OCI-M2 (cell line): ENCODE measurements around the gene HOTAIR.
A peak's percentile ranks its signal among the peaks of the same experiment; 100 is the strongest.

Source experiments
- DNase-seq: peaks from one replicate; lab custom pipeline; 2025; ENCODE audit not compliant: unreplicated experiment; lab: John Stamatoyannopoulos, UW

Gene HOTAIR

DNA sequence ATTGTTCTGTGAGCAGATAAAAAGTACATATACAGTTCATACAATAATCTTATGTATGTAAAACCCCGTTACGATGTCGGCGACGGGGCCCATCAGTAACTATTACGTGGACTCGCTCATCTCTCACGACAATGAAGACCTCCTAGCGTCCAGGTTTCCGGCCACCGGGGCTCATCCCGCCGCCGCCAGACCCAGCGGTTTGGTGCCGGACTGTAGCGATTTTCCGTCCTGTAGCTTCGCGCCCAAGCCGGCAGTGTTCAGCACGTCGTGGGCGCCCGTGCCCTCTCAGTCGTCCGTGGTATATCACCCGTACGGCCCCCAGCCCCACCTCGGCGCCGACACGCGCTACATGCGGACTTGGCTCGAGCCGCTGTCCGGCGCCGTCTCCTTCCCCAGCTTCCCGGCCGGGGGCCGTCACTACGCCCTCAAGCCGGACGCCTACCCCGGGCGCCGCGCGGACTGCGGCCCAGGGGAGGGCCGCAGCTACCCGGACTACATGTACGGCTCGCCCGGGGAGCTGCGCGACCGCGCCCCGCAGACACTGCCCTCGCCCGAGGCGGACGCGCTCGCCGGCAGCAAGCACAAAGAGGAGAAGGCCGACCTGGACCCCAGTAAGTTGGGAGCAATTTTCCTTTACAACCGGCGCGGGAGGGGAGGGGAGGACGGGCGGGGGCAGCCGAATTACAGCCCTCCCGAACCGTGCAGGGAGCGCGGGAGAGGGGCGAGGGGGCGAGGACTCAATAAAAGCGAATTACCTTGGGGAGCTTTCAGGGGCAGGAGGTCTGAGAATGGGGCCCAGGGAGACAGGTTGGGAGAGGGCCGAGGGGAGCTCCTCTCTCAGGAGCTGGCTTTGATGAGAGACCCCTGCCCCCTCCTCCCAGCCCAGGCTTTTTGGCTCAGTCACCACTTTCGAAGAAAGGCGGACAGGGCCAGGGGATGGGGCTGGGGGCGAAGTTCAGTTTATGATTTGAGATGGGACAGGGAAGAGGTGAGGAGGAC lies 25.7 kb upstream of the HOTAIR start, which contains the start of gene HOXC9:
TSS of gene HOXC9 (plus strand) at position 46 of the 999 bp plus-strand sequence. CDS start at position 74, 28 bp downstream.
- no peak for DNase-seq

DNA sequence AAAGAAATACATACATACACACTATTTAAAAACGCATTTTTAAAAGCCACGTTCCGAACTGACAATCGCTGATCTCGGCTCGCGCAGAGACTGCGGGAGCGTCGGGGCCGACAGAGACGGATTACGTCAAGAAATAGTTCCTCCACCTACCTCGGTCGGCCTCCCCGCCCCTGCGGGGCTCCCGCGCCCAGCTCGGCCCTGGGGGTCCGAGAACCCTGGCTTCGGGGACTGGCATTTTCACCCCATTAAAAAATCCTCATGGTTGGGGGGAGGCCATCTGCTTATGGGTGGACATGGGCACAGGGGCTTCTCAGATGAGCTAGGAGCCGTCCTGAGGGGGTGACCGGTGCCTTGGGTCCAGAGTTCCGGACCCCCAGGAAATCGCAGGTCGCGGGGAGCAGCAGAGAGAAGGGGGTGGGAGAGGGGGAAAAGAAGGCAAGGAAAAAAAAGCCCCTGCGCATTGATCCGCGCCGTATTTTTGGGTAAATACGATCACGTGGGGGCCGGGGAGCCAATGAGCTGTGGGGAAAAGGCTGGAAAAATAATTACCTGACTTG lies 24.9 kb upstream of the HOTAIR start:
- no peak for DNase-seq

DNA sequence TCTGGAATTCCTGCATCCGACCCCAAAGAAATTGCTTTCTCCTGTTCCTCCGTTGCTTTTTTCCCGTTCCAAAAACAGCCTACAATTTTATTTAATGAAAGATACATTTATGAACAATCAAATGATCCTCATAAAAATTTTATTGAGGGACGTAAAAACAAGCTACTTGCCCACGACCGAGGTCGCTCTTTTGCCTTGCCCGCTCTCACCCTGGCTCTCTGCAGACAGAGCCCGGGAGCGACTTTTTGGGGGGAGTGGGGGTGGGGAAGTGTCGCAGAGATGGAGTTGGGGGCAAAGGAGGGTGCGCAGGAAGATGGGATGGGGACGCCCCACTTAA lies 24.1 kb upstream of the HOTAIR start:
- DNase-seq, result no peak

DNA sequence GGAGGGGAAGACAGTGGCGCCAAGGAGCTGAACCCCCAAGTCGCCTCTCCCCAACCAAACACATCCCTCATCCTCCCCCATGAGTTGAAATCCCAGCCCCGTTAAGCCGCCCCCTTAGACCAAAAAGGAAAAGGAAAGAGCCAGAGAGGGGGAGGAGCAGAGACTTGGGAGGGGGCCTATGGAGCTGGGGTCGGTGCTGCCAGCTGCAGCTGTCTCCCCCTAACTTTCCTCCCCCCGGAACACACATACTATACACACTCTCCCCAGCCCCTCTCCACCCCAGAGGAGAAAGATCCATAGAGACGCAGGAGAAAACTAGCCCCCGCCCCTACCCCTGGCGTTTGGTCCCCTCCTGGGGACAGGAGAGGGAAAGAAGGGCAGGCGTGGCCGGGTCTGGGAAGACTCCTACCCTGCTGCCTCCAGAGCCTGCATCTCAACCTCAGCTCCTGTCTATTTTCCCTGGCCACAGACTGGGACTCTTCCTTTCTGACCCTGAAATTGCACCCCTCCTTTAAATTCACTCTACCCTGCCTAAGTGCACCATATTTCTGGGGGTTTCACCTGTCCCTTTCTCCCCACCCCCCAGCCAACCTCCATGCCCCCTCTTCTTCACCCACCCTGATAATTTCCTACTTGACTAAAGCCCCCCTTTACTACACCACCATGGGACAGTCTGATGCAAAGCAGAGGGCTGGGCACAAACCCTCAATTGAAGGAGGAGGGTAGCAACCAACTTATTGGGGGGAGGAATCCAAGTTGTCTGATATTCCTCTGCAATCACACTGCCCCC lies 23.6 kb upstream of the HOTAIR start:
- DNase-seq, result no peak

DNA sequence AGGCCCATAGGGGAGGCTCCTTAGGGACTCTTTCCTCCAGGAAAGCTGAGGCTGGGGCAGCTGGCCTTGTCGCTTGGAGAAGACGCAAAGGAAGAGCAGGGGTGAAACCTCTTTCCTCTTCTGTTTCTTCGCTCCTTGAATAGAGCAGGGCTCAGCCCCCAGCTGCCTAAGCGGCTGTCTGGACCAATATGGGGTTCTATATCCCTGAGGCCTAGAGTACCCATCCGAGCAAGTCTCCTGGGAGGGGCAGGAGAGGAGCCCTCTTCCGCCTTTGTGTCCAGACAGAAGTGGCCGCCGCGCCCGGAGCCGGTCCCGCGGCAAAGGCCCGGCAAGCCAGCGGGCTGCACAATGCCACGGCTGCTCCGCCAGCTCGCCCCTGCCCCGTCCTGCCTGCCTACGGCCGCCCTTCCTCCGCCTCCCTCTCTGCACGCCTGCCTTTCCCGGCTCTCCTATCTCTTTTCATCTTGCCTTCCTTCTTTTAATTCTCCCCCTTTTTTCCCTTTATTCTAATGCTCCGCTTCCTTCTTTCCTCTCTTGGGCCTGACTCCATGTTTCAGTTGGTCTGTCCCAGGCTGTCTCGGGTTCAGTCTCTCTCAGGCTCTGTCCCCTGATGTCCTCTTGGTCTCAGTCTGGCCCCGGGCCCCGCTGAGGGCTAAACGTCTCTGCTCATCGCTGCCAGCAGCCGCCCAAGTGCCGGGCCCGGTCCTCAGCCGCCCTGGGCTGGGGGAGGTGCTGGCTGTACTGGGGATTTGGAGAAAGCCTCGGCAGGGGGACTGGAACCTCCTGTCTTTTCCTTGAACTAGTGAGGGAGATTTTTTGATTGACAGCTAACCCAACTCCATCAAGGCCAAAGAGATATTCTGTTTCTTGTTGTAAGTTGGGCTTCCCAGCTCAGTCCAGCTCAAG lies 22.7 kb upstream of the HOTAIR start:
- no peak for DNase-seq

DNA sequence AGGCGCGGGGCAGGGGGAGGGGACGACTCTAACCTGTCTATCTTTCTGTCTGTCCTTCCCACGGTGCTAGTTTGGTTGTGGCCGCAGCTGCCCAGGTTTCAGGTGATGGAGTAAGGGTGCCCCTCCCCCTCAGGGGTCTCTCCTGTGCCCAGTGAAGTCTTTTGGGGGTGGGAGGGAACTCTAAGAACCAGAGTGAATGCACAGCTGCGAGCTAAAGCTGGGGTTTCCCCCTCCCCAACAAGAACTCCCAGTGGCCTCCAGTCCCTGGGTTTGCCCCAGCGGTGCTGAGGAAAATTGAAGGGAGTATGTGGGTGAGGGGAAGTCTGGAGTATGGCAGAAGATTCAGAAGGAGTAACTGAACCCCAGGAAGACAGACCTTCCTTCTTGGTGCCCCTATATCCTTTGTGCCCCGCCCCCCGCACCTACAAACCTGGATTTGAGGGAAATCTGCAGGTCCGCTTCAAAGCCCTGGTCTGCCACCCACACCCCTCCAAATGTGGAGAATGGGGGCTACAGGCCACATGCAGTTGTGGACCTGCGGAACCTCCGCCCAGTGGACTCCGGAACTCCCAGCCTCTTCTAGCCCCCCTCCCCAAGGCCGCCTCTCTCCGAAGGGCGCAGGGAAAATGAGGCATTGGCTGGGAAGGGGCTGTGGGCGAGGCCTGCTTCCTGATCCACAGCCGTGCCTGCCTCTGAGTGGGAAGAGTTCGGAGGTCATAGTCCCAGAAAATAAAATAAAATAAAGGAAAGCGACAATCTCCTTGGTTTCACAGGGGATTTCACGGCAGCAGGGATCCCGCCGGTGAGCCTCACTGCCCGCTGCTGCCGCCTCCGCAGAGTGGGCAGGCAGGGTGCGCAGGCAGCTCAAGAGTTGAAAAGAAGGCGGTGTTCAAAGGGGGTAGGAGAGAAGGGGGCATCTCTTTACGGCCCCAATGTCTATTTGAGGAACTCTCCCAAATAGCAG lies 21.8 kb upstream of the HOTAIR start:
- no peak for DNase-seq

DNA sequence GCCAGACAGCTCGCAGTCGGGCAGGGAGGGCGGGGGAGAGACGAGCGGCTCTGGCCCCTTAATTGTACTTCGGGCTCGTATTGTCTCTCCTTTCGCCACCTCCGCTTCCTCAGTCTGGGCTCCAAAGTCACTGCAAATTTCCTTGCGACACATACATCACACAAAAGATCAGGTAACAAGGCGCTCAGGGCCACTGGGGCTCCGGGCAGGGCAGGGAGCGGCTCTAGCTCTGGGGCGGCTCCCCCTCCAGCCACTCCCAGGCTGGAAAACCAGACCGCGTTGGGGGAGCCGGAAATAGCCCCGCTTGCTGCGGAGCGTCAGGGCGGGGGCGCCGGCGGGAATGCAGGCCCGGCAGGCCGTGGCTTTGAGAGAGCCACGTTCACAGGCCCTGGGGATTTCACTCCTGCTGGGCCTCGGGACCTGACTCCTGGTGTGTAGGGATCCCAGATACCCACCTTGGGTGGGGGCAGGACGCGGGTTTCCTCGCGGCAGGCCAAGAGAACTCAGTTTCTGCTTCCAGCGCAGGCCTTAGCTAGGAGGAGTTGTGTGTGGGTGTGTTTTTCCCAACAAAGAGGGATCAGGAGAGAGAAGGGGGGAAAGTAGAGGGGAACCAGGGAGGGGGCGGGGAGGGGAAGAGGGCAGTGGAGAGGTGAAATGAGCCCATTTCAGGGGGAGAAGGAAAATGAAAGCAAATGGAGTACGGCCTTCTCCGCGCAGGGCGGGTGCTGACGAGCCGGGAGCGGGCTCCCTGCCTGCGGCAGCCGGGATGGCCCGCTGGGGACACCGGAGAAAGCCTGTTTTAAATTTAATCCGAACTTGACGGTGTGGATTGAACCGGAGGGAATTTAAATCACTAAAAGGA lies 20.9 kb upstream of the HOTAIR start:
- DNase-seq, result no peak

DNA sequence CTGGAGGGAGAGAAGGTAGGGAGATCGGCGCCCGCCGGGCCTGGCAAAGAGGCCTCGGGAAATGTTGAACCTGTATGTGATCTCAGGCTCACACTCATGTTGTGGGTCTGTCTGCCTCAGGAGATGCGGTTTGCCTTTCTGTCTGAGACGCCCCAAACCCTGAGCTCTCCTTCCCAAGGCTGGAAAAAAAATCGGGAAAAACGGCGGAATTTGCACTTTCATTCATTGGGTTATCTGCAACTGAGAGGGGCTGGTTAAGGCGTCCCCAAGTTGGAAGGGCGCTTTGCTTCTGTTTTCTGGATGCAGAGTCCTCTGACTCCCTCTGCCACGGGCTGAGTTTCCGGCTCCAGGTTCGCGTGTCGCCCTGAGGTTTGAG lies 20.2 kb upstream of the HOTAIR start:
- no peak for DNase-seq

DNA sequence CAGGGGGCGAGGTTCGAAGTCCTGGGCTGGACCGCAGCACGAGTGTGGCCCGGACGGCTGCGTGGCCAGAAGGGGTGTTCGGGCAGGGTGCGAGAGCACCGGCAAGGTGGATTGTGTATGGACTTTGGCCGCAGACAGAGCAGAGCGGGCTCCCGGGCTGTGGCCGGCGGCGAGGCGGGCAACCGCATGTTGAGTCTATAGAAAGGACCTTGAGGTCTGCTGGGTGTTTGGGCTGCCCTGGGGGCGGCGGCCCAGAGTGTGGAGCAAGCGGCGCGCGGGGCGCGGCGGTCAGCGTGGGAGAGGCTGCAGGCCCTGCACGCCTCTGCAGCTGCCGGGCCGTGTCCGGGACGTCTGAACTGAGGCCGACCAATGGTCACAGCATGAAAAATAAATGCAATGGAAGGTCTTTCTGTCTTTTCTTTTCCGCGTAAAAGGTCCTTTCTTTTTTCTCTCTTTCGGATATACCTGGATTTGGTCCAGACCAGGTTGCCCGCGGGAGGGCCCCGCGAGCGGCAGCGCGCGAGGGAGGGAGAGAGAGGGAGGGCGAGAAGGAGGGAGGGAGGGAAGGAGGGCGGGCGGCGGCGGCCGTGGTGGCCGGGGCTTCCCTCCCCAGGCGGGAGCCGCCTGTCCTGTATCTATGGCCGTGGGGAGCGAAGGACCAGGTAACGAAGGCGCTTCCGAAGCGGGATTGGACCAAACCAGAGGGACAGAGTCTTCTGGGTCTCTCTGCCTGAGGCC lies 19.7 kb upstream of the HOTAIR start:
- no peak for DNase-seq

DNA sequence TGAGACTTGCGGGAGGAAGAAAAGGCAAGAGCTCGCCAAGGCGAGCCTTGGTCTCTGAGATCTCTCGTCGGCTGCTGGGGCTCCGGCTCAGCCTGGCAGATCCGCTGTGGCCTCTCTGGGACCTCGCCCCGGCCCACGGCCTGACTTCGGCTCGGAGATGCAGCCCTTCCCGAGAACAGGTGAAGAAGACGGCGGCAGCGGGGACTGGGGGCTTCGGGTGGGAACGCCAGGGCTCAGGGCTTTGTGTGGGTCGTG lies 19.2 kb upstream of the HOTAIR start:
- no peak for DNase-seq

DNA sequence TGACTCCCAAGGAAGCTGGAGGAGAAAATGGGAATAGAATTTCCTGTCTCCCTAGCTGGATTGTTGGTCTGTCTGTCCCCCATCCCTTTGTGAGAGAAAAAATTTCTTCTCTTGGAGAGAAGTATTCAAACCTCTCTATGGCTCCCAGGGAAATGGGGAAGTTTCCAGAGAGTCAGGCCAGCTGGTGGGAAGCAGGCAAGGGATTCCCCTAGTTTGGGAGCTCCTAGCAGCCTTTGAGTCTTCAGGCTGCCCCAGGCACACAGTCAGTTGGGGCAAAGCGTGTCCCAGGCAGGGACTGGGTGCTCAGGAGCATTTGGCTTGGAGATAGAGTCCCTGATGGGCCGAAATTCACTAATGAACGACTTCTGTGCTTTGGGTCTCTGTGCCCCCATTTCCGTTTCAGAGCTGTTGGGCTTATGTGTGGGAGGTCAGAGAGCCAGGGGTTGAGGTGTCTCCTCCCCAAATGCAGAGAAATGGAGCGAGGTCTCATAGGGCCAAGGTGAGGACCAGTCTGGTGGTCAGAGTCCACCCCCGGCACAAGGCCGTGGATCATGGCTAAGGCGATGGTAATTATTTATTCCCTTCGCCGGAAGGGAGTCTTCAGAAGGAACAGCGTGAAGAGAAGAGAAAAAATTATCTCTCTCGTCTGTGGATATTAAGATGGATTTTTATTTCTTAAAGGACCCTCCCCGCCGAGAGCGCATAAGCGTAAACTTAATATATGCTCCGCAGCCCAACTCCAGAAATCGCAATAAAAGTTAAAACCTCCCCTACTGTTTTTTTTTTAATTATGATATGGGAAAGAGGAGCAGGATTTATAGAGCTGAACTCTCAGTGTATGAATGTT lies 18.6 kb upstream of the HOTAIR start:
- DNase-seq, result no peak

DNA sequence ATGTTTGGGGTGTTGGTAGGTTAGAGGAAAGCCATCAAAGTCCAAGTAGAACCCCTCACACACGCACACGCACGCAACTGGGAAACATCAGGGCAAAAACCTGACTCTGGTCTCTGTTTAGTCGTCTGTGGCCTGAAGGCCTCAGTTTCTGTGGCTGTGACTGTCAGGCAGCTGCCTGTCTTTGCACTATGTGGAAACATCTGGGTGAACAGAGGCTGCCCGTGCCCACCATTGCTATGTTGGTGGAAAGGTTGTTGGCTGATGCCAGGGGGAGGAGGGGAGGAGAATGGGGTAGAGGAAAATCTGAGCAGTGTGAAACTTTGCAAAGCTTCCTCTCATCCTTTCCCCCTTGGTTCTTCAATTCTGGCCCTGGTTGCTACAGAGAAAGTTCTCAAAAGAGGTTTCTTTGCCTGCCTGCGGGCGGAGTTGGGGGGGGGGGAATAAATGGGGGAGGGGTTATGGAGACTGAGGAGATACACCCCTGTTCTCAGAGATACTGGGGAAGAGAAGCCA lies 17.7 kb upstream of the HOTAIR start:
- no peak for DNase-seq

DNA sequence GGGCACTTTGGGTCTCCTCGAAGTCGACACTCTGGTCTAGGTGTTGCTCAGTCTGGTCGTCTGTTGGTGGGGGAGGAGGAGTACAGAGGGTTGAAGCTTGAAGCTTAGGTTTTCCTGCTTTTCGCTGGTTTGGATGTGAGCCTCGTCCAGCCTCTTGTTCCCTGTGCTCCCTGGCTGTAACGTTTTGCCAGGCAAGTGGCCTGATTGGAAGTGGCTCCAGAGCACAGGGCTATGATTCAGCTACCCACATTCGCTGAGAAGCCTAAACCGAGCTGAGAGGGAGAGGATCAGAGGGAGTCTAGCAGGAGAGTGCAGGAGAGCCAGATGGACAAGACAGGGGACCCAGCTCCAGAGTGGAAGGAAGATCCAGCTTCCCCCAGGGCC lies 16.3 kb upstream of the HOTAIR start:
- no peak for DNase-seq

DNA sequence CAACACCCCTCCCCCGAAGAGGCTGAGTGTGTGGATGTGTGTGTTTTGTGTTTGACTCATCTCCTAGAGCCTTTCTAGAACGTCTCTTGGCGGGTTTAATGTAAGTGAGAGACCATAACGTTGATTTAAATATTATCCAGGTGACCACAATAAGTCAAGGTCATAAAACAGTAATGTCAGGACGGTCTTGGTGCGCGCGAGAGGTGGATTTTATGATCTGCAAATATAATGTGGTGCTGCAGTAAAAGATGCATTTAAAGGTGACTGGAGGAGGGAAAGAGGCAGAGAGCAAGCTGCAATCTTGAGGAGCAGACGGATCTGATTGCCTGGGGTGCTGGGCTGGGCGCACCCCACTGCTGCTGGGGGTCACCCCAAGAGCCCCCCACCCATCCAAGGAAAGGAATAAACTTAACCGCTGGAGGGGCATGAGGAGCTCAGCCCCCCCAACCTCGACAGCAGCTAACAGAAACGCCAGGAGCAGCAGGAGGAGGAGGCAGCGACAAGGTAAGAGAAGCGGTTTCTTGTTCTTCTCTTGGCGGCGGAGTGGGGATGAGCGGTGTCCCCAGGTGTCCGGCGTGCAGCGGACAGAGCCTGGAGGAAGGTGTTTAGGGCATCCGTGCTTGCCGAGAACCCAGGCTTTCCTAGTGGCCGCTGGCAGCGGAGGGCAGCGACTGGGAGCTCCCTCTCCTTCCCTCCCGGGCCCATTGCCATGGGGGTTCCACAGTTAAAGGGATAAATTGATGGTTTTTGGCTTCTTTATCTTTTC lies 15.7 kb upstream of the HOTAIR start:
- no peak for DNase-seq

DNA sequence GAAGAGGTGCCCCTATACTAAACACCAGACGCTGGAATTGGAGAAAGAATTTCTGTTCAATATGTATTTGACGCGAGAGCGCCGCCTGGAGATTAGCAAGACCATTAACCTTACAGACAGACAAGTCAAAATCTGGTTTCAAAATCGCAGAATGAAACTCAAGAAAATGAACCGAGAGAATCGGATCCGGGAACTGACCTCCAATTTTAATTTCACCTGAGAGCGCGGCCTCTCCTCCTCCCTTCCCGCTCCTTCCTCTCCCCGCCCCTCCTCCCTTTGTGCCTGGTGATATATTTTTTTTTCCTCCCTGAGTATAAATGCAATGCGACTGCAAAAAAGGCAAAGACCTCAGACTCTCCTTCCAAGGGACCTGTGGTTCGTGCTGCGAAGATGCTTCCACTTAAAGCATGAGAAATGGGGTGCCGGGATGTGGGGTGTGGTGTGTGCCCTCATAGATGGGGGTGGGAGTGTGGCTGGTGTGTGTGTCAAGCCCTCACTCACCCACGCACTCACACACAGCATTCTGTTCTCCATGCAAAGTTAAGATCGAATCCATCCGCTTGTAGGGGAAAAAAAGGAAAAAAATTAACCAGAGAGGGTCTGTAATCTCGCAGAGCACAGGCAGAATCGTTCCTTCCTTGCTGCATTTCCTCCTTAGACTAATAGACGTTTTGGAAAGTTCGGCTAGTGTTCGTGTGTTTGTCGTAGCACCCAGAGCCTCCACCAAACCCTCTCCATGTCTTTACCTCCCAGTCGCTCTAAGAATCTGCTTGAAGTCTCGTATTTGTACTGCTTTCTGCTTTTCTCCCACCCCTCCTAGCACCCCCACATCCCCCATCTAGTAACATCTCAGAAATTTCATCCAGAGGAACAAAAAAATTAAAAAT lies 14.7 kb upstream of the HOTAIR start:
- DNase-seq, result peak; percentile 38
